K562 (cell line): ENCODE measurements around the gene TXNDC8. TPM values are rescaled to one million over a fixed set of nuclear protein-coding genes. Genes with fewer than 3 reads are reported as not detected.

Experiments used
- ATAC-seq: fragments of 200-7000 bp; cut with Tn5 transposase; 3 replicates; pipeline ENCODE4 v1.9.1; 2020; ENCODE audit warnings: moderate library complexity
- BruUV-seq: library from RNA; stranded (reverse); fragments of 400-500 nt; replicated peaks from 2 replicates; lab custom pipeline; 2021; lab: Mats Ljungman, UMichigan
- CTCF ChIA-PET: fragments of 300-600 bp; formaldehyde crosslinking; extraction: SDS; loops from one replicate; lab custom pipeline; 2021; ENCODE audit warnings: low intra/inter-chr PET ratio; lab: Yijun Ruan, JAX
- POLR2A ChIA-PET: fragments of 300-600, 350-650 bp; sonication (Branson Sonifier 250); formaldehyde crosslinking; extraction: SDS; loops from one replicate; lab custom pipeline; 2021; ENCODE audit warnings: antibody characterized with exemption, inconsistent platforms; lab: Yijun Ruan, JAX
- DNase-seq, 4 experiments: peaks; one replicate each; pipeline versions ENCODE4 v3.0.0 to v3.0.0-alpha.2; 2011 to 2018; ENCODE audit warnings: low spot score in 3 of 4, mixed read lengths in 3 of 4; ENCODE audit errors: extremely low read depth in 1 of 4
- FAIRE-seq: peaks from 2 replicates; lab custom pipeline; 2011; peaks lifted over from hg19 to GRCh38; lab: Jason Lieb, UNC
- H2AFZ ChIP-seq: 2 replicates; pipeline ENCODE4 v1.6.0; 2011; ENCODE audit warnings: low read depth, low read length, control low read depth, inconsistent platforms
- H3K27ac ChIP-seq: fragments of 200-600 bp; 3 replicates; pipeline ENCODE4 v1.8.0; 2011; ENCODE audit warnings: low read depth, mild to moderate bottlenecking, control low read depth, inconsistent platforms, low read length, moderate library complexity, mixed read lengths; ENCODE audit errors: extremely low read depth
- H3K27me3 ChIP-seq, 2 experiments: fragments of 300-600 bp in 1 of 2; 2 replicates in 1 of 2; 3 replicates in 1 of 2; pipeline versions ENCODE4 v1.6.0 to v1.8.0; 2011; ENCODE audit warnings: inconsistent platforms in 2 of 2, low read length in 2 of 2, mild to moderate bottlenecking in 1 of 2, mixed read lengths in 1 of 2, moderate library complexity in 1 of 2; ENCODE audit not compliant: control insufficient read depth in 2 of 2, insufficient read depth in 2 of 2
- H3K36me3 ChIP-seq: fragments of 300-600 bp; 3 replicates; pipeline ENCODE4 v1.8.0; 2011; ENCODE audit warnings: mild to moderate bottlenecking, low read length, inconsistent platforms; ENCODE audit not compliant: control insufficient read depth, insufficient read depth
- H3K4me1 ChIP-seq, 2 experiments: fragments of 200-600 bp in 1 of 2; replicated peaks in 1 of 2; 2 replicates in 1 of 2; 3 replicates in 1 of 2; pipeline versions ENCODE4 v1.5.1 to v1.8.0; 2011; ENCODE audit warnings: inconsistent platforms in 2 of 2, low read length in 2 of 2, mild to moderate bottlenecking in 1 of 2, mixed read lengths in 1 of 2, moderate library complexity in 1 of 2; ENCODE audit not compliant: control insufficient read depth in 2 of 2, insufficient read depth in 2 of 2
- H3K4me2 ChIP-seq: 2 replicates; pipeline ENCODE4 v1.6.1; 2011; ENCODE audit warnings: low read length, control low read depth, inconsistent platforms, mixed read lengths; ENCODE audit not compliant: insufficient read depth
- H3K4me3 ChIP-seq: fragments of 200-600 bp; sonication (generic), shearing (Covaris generic); 2 replicates; pipeline ENCODE4 v1.5.1; 2016; ENCODE audit warnings: control low read depth, inconsistent platforms
- H3K79me2 ChIP-seq: fragments of 200-600 bp; 3 replicates; pipeline ENCODE4 v1.8.0; 2011; ENCODE audit warnings: low read length, inconsistent platforms; ENCODE audit not compliant: control insufficient read depth, insufficient read depth
- H3K9ac ChIP-seq, 2 experiments: 2 replicates each; pipeline versions ENCODE4 v1.6.0 to v1.6.1; 2011; ENCODE audit warnings: low read depth in 2 of 2, low read length in 2 of 2, control low read depth in 1 of 2, inconsistent platforms in 1 of 2, mild to moderate bottlenecking in 1 of 2, mixed read lengths in 1 of 2; ENCODE audit not compliant: insufficient read depth in 1 of 2
- H3K9me1 ChIP-seq: one replicate; pipeline ENCODE4 v1.6.0; 2011; ENCODE audit warnings: inconsistent platforms, mild to moderate bottlenecking, low read length, moderate library complexity; ENCODE audit not compliant: control insufficient read depth, insufficient read depth
- H3K9me3 ChIP-seq: replicated peaks from 2 replicates; pipeline ENCODE4 v1.5.1; 2011; ENCODE audit warnings: low read depth, low read length, inconsistent platforms; ENCODE audit not compliant: control insufficient read depth, insufficient read depth
- H4K20me1 ChIP-seq: replicated peaks from 2 replicates; pipeline ENCODE4 v1.6.1; 2011; ENCODE audit warnings: low read length, inconsistent platforms, mixed read lengths; ENCODE audit not compliant: control insufficient read depth, insufficient read depth
- MCM2 ChIP-seq: fragments of 450-650 bp; IDR thresholded peaks from 2 replicates; pipeline ENCODE4 v1.6.1; 2017; ENCODE audit warnings: low read depth, mild to moderate bottlenecking
- ZBTB40 ChIP-seq, 2 experiments: fragments of 450-650 bp in 1 of 2; sonication (generic) in 1 of 2; formaldehyde crosslinking in 1 of 2; IDR thresholded peaks; 2 replicates each; pipeline versions ENCODE4 v1.7.1 to v1.9.0; 2016 to 2022; ENCODE audit warnings: inconsistent platforms in 1 of 2, mild to moderate bottlenecking in 1 of 2, missing genetic modification reagents in 1 of 2
- WGBS: fragments of 100-300 bp; shearing (Covaris generic); methylation state at CpG from one replicate; pipeline ENCODE4 v1.1.6; 2016; ENCODE audit warnings: low coverage, mixed read lengths; ENCODE audit not compliant: insufficient coverage; ENCODE audit errors: missing lambda C conversion rate; 5-methylcytosine and 5-hydroxymethylcytosine counted together
- in situ Hi-C: fragments of 300-500 bp; cut with MboI; formaldehyde crosslinking; loops from 4 replicates; pipeline ENCODE4 v1.15.0; 2018; ENCODE audit warnings: inconsistent platforms, mixed read lengths
- intact Hi-C: fragments of 100-400 bp; cut with micrococcal nuclease; formaldehyde crosslinking; loops from 2 replicates; pipeline ENCODE4 v1.14.2; 2022
- polyA plus RNA-seq, 8 experiments: library from polyadenylated mRNA; depleted of rRNA in 4 of 8; stranded (reverse) in 5 of 8; unstranded in 3 of 8; fragments of >200 nt; fragmentation: Nextera tagmentation in 2 of 8; fragmentation: Illumina TruSeq in 1 of 8; extraction: Ambion mirVana in 2 of 8; extraction: Trizol in 1 of 8; gene quantifications; 2 replicates each; pipeline versions ENCODE4 v1.2.1 to v1.2.3, GENCODE V29; 2011 to 2014; ENCODE audit warnings: inconsistent platforms in 1 of 8, missing spikeins in 1 of 8
- total RNA-seq, 7 experiments: library from RNA; depleted of rRNA in 6 of 7; stranded (reverse); fragments of >200 nt in 6 of 7; fragmentation: Illumina TruSeq in 2 of 7; extraction: Trizol in 2 of 7; gene quantifications; 2 replicates each; pipeline versions ENCODE4 v1.2.1 to v1.2.3, GENCODE V29; 2011 to 2021; ENCODE audit warnings: low replicate concordance in 1 of 7

Gene TXNDC8
- total and polyA plus RNA-seq, 9 of the 15 experiments (the other 6 are each of a cell fraction or from before 2014, with no cell fraction given), result not detected

GRCh38 chr9:110330484-110331105, 7.1 kb downstream of the TXNDC8 start:
- no peak overlapping the region for H3K27ac ChIP-seq
- intact Hi-C loops, result no loop called here
- CTCF ChIA-PET, result no interaction called here
- no peaks in the 10 kb centered on the region for H3K9me1 ChIP-seq
- H3K4me3 ChIP-seq, result no peak overlapping the region
- ATAC-seq, result no peak
- H3K9me3 ChIP-seq, result no peaks in the 10 kb centered on the region
- POLR2A ChIA-PET, result no interaction called here
- no peak overlapping the region for H3K4me2 ChIP-seq
- TF ChIP-seq ZBTB40 (IDR thresholded peaks at IDR 0.05), result peak; percentile 83
- TF ChIP-seq ZBTB40 (CRISPR knock-in tag; IDR thresholded peaks at IDR 0.05), result no peak
- no peak for TF ChIP-seq MCM2
- in situ Hi-C loops, result no loop called here
- no TSS peak for BruUV-seq
- no peak overlapping the region for H3K9ac ChIP-seq
- H3K27me3 ChIP-seq, result peaks cover 0 to 8% of the 10 kb centered on the region in 2 experiments; a peak in 1 of 5 replicates
- H2AFZ ChIP-seq, result no peak overlapping the region
- no peaks in the 10 kb centered on the region for H3K79me2 ChIP-seq
- H3K36me3 ChIP-seq, result no peaks in the 10 kb centered on the region
- no peak for DNase-seq
- no peaks in the 10 kb centered on the region for H3K4me1 ChIP-seq
- WGBS, result 0% methylated on average over 1 of the region's 1 CpG
- H4K20me1 ChIP-seq, result no peaks in the 10 kb centered on the region
- no peak for FAIRE-seq
